Breast epithelium (tissue), 4 donors: ENCODE data around the gene PKNOX2. TPM values are rescaled to one million over a fixed set of nuclear protein-coding genes. Genes with fewer than 3 reads are reported as not detected.

Source experiments
- DNase-seq, 2 donors: peaks; one replicate each; pipeline ENCODE4 v3.0.0-alpha.2; 2019; ENCODE audit warnings: low spot score in 2 of 2
- H3K27ac ChIP-seq, 2 donors: fragments of 200-600 bp; sonication (generic) in 1 of 2; one replicate each; pipeline ENCODE4 v1.5.1; 2016 to 2019; ENCODE audit warnings: mild to moderate bottlenecking in 1 of 2
- H3K27me3 ChIP-seq, 2 donors: fragments of 200-600 bp; sonication (generic) in 1 of 2; one replicate each; pipeline versions ENCODE4 v1.5.1 to v1.6.0; 2017 to 2019; ENCODE audit warnings: control low read depth in 1 of 2, mild to moderate bottlenecking in 1 of 2
- H3K36me3 ChIP-seq: fragments of 200-600 bp; one replicate; pipeline ENCODE4 v1.5.1; 2019
- H3K4me1 ChIP-seq, 2 donors: fragments of 200-600 bp; sonication (generic); one replicate each; pipeline ENCODE4 v1.5.1; 2016 to 2019; ENCODE audit warnings: control low read depth in 1 of 2
- H3K4me3 ChIP-seq, 3 donors: fragments of 200-600 bp; sonication (generic); 1 replicate in 2 of 3; 2 replicates in 1 of 3; pipeline ENCODE4 v1.5.1; 2016 to 2019; ENCODE audit warnings: mild to moderate bottlenecking in 3 of 3, moderate library complexity in 2 of 3
- H3K9me3 ChIP-seq, 2 donors: fragments of 200-600 bp; sonication (generic) in 1 of 2; one replicate each; pipeline ENCODE4 v1.5.1; 2016 to 2019; ENCODE audit warnings: control low read depth in 1 of 2
- CTCF ChIP-seq, 3 donors: fragments of 450-650 bp; IDR thresholded peaks; one replicate each; pipeline ENCODE4 v1.5.1; 2016 to 2017; ENCODE audit warnings: antibody characterized with exemption in 3 of 3, mild to moderate bottlenecking in 3 of 3, moderate library complexity in 3 of 3
- POLR2A ChIP-seq: fragments of 450-650 bp; IDR thresholded peaks from one replicate; pipeline ENCODE4 v1.6.1; 2016; ENCODE audit warnings: antibody characterized with exemption, mild to moderate bottlenecking, moderate library complexity
- POLR2AphosphoS5 ChIP-seq, 3 donors: sonication (generic); formaldehyde crosslinking; IDR thresholded peaks; one replicate each; pipeline ENCODE4 v1.6.1; 2017; ENCODE audit warnings: antibody characterized with exemption in 3 of 3
- intact Hi-C: fragments of 100-400 bp; cut with DNase I; formaldehyde crosslinking; loops from one replicate; pipeline ENCODE4 v1.15.1; 2023; ENCODE audit warnings: low total_unique reads
- total RNA-seq, 3 donors: library from RNA; depleted of rRNA; stranded (reverse); fragments of >200 nt; gene quantifications; one replicate each; pipeline ENCODE4 v1.1.0, GENCODE V29; 2016

Gene PKNOX2
- total RNA-seq, 3 donors from 2014 or later, result 0.32 to 1.0 (median 0.66) TPM

- no peak for TF ChIP-seq CTCF (IDR thresholded peaks at IDR 0.05)
- no peak for TF ChIP-seq POLR2AphosphoS5 (IDR thresholded peaks at IDR 0.05)
- no peak for TF ChIP-seq POLR2A
- H3K27ac ChIP-seq, result no peak overlapping the region
- no peak for DNase-seq
- no peaks in the 10 kb centered on the region for H3K9me3 ChIP-seq
- intact Hi-C loops, result no loop called here
- H3K36me3 ChIP-seq, result no peaks in the 10 kb centered on the region
- no peaks in the 10 kb centered on the region for H3K27me3 ChIP-seq
- H3K4me1 ChIP-seq, result no peaks in the 10 kb centered on the region
- no peak overlapping the region for H3K4me3 ChIP-seq
Observed at GRCh38 chr11:125244166-125244565, 79.6 kb downstream of the PKNOX2 start.

- DNase-seq, result no peak
- H3K27ac ChIP-seq, result no peak overlapping the region
Observed at GRCh38 chr11:125245299-125245698, 80.7 kb downstream of the PKNOX2 start.

GRCh38 chr11:125247431-125247830, 82.9 kb downstream of the PKNOX2 start:
- no peaks in the 10 kb centered on the region for H3K4me1 ChIP-seq
- no peak for DNase-seq
- no peak overlapping the region for H3K27ac ChIP-seq
- no peaks in the 10 kb centered on the region for H3K27me3 ChIP-seq
- H3K36me3 ChIP-seq, result no peaks in the 10 kb centered on the region
- no peak overlapping the region for H3K4me3 ChIP-seq
- no peak for TF ChIP-seq POLR2AphosphoS5 (IDR thresholded peaks at IDR 0.05)
- no peak for TF ChIP-seq POLR2A
- TF ChIP-seq CTCF (IDR thresholded peaks at IDR 0.05), result no peak
- no peaks in the 10 kb centered on the region for H3K9me3 ChIP-seq
- intact Hi-C loops, result no loop called here

More at GRCh38 chr11:125245299-125245698, 80.7 kb downstream of the PKNOX2 start:
- Histone ChIP-seq H3K9me3 (no peaks in the 10 kb centered on the region), H3K4me1 (no peaks in the 10 kb centered on the region), H3K36me3 (no peaks in the 10 kb centered on the region), H3K4me3 (no peak overlapping the region), H3K27me3 (no peaks in the 10 kb centered on the region)
- intact Hi-C loops, result no loop called here
- TF ChIP-seq POLR2A, result no peak
- TF ChIP-seq CTCF (IDR thresholded peaks at IDR 0.05), result no peak
- no peak for TF ChIP-seq POLR2AphosphoS5 (IDR thresholded peaks at IDR 0.05)

GRCh38 chr11:125250318-125251213, 86.0 kb downstream of the PKNOX2 start:
- no peaks in the 10 kb centered on the region for H3K4me1 ChIP-seq
- H3K27me3 ChIP-seq, result no peaks in the 10 kb centered on the region
- intact Hi-C loops, result no loop called here
- H3K27ac ChIP-seq, result no peak overlapping the region
- no peak for DNase-seq
- no peak for TF ChIP-seq POLR2AphosphoS5 (IDR thresholded peaks at IDR 0.05)
- TF ChIP-seq POLR2A, result no peak
- no peak for TF ChIP-seq CTCF (IDR thresholded peaks at IDR 0.05)
- no peak overlapping the region for H3K4me3 ChIP-seq
- H3K36me3 ChIP-seq, result no peaks in the 10 kb centered on the region
- no peaks in the 10 kb centered on the region for H3K9me3 ChIP-seq

- H3K27me3 ChIP-seq, result no peaks in the 10 kb centered on the region
- no peak for TF ChIP-seq CTCF (IDR thresholded peaks at IDR 0.05)
- TF ChIP-seq POLR2AphosphoS5 (IDR thresholded peaks at IDR 0.05), result no peak
- TF ChIP-seq POLR2A, result no peak
- H3K27ac ChIP-seq, result no peak overlapping the region
- DNase-seq, result no peak
- H3K36me3 ChIP-seq, result no peaks in the 10 kb centered on the region
- intact Hi-C loops, result no loop called here
- no peaks in the 10 kb centered on the region for H3K9me3 ChIP-seq
- H3K4me1 ChIP-seq, result no peaks in the 10 kb centered on the region
- H3K4me3 ChIP-seq, result no peak overlapping the region
Observed at GRCh38 chr11:125251214-125251545, 86.6 kb downstream of the PKNOX2 start.
